Measurements from ENCODE around the gene C11orf91. TPM values are rescaled to one million over a fixed set of nuclear protein-coding genes. Genes with fewer than 3 reads are reported as not detected.

The C11orf91 gene
- total and polyA plus RNA-seq, 12 donors, result 0.17 to 3.0 TPM; not detected in 10

DNA sequence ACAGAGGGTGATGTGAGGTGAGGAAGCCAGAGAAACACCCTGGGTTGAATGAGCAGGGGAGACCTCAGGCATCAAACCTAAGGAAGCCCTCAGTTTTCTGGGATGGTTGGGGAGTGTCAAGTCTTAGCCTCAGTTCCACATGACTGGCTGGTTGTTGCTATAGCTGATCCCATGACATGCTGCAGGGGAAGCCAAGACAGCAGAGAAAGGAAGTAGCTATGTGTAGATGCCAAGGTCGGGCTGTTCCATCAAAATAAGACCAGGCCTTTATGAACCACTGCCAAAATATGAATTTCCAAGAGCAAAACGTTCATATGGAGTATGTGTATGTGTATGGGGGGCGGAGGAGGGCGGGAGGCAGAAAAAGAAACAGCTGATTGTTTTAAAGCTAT lies 24.0 kb upstream of the C11orf91 start:
- intact Hi-C loops (cut with DNase I), result no loop called here
- no peak for DNase-seq
- Histone ChIP-seq H3K9me3 (no peaks in the 10 kb centered on the region), H3K27ac (peak overlapping the region; percentile 67 to 99 (median 90)), H3K27me3 (no peaks in the 10 kb centered on the region), H3K4me3 (no peak overlapping the region), H3K36me3 (peaks cover 0 to 35% (median 15%) of the 10 kb centered on the region in 9 donors), H3K4me1 (peaks cover 35 to 93% (median 85%) of the 10 kb centered on the region in 9 donors)
- WGBS, 2 donors, result 30 to 34% methylated on average over 4 of the region's 4 CpGs
- TF ChIP-seq, protein P1, sequence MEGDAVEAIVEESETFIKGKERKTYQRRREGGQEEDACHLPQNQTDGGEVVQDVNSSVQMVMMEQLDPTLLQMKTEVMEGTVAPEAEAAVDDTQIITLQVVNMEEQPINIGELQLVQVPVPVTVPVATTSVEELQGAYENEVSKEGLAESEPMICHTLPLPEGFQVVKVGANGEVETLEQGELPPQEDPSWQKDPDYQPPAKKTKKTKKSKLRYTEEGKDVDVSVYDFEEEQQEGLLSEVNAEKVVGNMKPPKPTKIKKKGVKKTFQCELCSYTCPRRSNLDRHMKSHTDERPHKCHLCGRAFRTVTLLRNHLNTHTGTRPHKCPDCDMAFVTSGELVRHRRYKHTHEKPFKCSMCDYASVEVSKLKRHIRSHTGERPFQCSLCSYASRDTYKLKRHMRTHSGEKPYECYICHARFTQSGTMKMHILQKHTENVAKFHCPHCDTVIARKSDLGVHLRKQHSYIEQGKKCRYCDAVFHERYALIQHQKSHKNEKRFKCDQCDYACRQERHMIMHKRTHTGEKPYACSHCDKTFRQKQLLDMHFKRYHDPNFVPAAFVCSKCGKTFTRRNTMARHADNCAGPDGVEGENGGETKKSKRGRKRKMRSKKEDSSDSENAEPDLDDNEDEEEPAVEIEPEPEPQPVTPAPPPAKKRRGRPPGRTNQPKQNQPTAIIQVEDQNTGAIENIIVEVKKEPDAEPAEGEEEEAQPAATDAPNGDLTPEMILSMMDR (IDR thresholded peaks at IDR 0.05), result no peak
- peak; percentile 38 to 74 (median 66) for ATAC-seq

DNA sequence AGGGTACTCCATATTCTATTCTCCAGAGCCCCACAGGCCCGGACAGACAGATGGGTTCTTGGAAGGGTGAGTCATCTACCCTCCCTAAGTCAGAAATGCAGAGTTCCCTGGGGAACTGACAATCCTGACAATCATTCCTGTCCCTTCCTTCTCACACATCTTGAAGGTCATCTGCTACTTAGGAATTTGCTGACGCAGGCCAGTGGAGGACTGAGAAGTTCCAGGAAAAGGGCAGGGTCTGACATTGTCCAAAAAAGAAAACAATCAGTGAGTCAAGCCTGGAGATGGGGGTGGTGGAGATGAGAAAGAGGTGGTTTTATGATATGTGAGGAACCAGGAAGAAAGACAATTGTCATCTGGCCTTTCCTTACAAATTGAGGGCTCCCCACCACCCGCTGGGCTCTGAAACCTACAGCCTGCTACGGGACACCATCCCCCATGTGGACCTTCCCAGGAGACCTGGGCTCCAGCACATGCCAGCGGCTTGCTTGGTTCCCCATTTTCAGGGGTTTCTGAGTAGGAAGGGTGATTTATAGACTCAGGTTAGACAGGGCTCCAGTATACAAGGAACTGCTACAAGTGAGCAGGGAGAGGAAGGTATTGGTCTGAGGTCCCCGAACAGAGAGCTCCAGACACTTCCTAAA lies 22.7 kb upstream of the C11orf91 start:
- Histone ChIP-seq H3K9me3 (no peaks in the 10 kb centered on the region), H3K36me3 (peaks cover 0 to 41% (median 16%) of the 10 kb centered on the region in 9 donors), H3K27me3 (no peaks in the 10 kb centered on the region), H3K4me1 (peaks cover 35 to 85% (median 77%) of the 10 kb centered on the region in 9 donors), H3K4me3 (peak overlapping the region in 1 of 10 donors; percentile 10), H3K27ac (peak overlapping the region; percentile 67 to 99 (median 90))
- ATAC-seq (peak; percentile 75 to 87 (median 80)), DNase-seq (peak in 1 of 2 donors; percentile 83)
- 44 to 47% methylated on average over 6 of the region's 6 CpGs for WGBS, 2 donors
- intact Hi-C loops (cut with DNase I), result no loop called here
- TF ChIP-seq, protein P1 (IDR thresholded peaks at IDR 0.05), result no peak

DNA sequence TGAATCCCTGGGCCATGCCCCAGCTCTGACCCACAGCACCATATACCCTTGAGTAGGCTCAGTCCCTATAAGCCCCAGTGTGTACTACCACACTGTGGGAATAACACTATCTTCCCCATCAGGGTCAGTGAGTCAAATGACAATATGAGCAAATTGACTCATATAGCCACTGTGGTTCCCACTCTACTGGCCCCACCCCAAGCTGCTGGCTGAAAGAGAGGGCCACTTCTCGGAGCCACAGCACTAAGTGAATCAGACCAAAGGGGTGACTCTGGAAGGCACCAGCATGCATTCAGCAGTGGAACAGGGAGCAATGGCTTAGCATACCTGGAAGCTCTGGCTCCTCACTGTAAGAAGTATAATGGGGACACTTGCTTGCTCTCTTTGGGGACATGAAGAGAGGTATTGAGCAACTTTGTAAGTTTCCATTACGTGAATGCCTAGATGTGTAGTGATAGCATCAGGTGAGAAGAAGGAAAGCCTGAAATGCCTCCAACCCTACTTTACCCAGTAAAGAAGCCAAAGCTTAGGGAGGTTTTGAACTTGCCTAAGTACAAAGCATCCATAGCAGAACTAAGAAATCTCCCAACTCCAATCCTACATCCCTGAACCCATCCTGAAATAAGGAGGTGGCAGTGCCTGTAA lies 22.1 kb upstream of the C11orf91 start:
- ATAC-seq, result peak in 6 of 8 donors; percentile 3 to 45 (median 12)
- TF ChIP-seq, protein P1 (IDR thresholded peaks at IDR 0.05), result no peak
- H3K36me3 ChIP-seq, result peaks cover 0 to 48% (median 18%) of the 10 kb centered on the region in 9 donors
- no peak for DNase-seq
- H3K27me3 ChIP-seq, result no peaks in the 10 kb centered on the region
- 66 to 70% methylated on average over 2 of the region's 2 CpGs for WGBS, 2 donors
- peaks cover 35 to 85% (median 76%) of the 10 kb centered on the region in 9 donors for H3K4me1 ChIP-seq
- H3K27ac ChIP-seq, result peak overlapping the region; percentile 67 to 99 (median 90)
- peak overlapping the region in 1 of 10 donors; percentile 10 for H3K4me3 ChIP-seq
- no peaks in the 10 kb centered on the region for H3K9me3 ChIP-seq
- intact Hi-C loops (cut with DNase I), result no loop called here

DNA sequence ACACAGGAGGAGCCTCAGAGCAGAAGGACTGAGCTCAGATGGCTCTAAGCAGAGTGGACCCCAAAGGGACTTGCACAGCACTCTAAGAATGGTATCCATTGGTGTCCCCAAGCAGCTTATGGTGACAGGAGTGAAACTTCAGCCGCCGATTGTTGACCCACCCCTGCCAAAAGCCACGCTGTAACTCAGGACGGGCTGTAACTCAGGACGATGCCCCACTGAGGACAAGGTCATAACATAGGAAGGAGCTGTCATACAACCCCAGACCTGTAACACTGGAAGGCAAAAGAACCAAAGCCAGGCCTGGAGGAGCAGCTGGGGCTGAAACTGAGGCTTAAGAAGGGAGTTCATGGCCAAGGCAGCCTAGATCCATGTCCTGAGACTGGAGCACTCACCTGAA lies 21.4 kb upstream of the C11orf91 start:
- peaks cover 35 to 85% (median 77%) of the 10 kb centered on the region in 9 donors for H3K4me1 ChIP-seq

More for the DNA sequence above, 21.4 kb upstream of the C11orf91 start:
- no peak overlapping the region for H3K4me3 ChIP-seq
- WGBS, 2 donors, result 60% methylated on average over 5 of the region's 5 CpGs
- no peaks in the 10 kb centered on the region for H3K27me3 ChIP-seq
- intact Hi-C loops (cut with DNase I), result no loop called here
- no peaks in the 10 kb centered on the region for H3K9me3 ChIP-seq
- peaks cover 0 to 55% (median 26%) of the 10 kb centered on the region in 9 donors for H3K36me3 ChIP-seq
- ATAC-seq, result peak in 4 of 8 donors; percentile 5 to 49 (median 22)
- TF ChIP-seq, protein P1 (IDR thresholded peaks at IDR 0.05), result no peak
- H3K27ac ChIP-seq, result peak overlapping the region; percentile 67 to 99 (median 90)
- DNase-seq, result no peak

Data from heart right ventricle (tissue), 16 donors.